HEK293T (cell line): ENCODE results near the gene ZNF516.

ENCODE experiments used
- HDGF ChIP-seq: fragments of 450-650 bp; IDR thresholded peaks from 2 replicates; pipeline ENCODE4 v1.6.1; 2017; ENCODE audit warnings: antibody characterized with exemption, borderline replicate concordance
- SP1 ChIP-seq: fragments of 450-650 bp; IDR thresholded peaks from 2 replicates; pipeline ENCODE4 v1.6.1; 2017
- SUZ12 ChIP-seq: fragments of 450-650 bp; IDR thresholded peaks from 2 replicates; pipeline ENCODE4 v1.6.1; 2016; ENCODE audit warnings: mild to moderate bottlenecking
- TF ChIP-seq, protein P1 (sequence below): fragments of 450-650 bp; IDR thresholded peaks from 2 replicates; pipeline ENCODE4 v1.6.1; 2016

DNA sequence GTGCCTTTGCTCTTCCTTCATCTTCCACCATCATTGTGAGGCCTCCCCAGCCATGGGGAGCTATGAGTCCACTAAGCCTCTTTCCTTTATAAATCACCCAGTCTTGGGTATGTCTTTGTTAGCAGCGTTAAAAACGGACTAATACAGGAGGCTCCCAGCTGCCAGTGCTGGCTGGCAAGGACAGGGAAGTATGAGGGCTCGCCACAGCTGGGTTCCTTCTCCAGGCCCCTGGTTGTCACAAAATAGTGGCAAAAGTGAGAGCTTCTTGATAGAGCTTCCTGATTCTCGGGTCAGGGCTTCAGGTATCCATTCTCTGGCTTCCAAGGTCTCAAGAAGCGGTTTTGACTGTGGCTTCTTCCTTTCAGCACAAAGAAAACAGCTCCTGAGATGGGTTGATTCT is 85.0 kb downstream of the ZNF516 start:
- TF ChIP-seq SP1 = no peak
- no peak for TF ChIP-seq SUZ12
- TF ChIP-seq, protein P1, sequence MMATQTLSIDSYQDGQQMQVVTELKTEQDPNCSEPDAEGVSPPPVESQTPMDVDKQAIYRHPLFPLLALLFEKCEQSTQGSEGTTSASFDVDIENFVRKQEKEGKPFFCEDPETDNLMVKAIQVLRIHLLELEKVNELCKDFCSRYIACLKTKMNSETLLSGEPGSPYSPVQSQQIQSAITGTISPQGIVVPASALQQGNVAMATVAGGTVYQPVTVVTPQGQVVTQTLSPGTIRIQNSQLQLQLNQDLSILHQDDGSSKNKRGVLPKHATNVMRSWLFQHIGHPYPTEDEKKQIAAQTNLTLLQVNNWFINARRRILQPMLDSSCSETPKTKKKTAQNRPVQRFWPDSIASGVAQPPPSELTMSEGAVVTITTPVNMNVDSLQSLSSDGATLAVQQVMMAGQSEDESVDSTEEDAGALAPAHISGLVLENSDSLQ = no peak
- no peak for TF ChIP-seq HDGF
